NCI-H2227 treated with DMSO at 0.1 percent for 48 hours (cell line): ENCODE results near the gene PSMD3.
"Not testable (repeated sequence)": the region's sequence is repeated elsewhere in the genome, so short reads cannot be mapped to it uniquely, and the experiment has no call there.

Experiments used
- DNase-seq: peaks from one replicate; lab custom pipeline; 2025; lab: John Stamatoyannopoulos, UW

PSMD3 gene

GRCh38 chr17:39996800-39997199 lies 16.2 kb downstream of the PSMD3 start:
- no peak for DNase-seq

DNA sequence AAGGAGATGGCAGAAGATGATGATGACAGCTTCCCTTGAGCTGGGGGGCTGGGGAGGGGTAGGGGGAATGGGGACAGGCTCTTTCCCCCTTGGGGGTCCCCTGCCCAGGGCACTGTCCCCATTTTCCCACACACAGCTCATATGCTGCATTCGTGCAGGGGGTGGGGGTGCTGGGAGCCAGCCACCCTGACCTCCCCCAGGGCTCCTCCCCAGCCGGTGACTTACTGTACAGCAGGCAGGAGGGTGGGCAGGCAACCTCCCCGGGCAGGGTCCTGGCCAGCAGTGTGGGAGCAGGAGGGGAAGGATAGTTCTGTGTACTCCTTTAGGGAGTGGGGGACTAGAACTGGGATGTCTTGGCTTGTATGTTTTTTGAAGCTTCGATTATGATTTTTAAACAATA lies 16.9 kb downstream of the PSMD3 start:
- DNase-seq, result no peak

GRCh38 chr17:39999067-39999466 lies 18.5 kb downstream of the PSMD3 start:
- DNase-seq, result no peak

DNA sequence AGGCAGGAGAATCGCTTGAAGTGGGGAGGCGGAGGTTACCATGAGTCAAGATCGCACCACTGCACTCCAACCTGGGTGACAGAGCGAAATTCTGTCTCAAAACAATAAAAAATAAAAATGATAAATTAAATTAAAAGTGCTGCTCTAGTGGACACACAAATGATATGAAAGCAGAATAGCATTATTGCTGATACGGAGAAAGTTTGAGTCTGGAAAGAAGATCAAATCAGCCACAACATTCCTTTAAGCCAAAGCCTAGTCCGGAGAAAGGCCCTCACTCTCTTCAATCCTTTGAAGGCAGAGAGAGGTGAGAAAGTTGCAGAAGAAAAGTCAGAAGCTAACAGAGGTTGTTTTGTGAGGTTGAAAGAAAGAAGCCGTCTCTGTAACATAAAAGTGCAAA lies 19.6 kb downstream of the PSMD3 start:
- DNase-seq, result no peak

DNA sequence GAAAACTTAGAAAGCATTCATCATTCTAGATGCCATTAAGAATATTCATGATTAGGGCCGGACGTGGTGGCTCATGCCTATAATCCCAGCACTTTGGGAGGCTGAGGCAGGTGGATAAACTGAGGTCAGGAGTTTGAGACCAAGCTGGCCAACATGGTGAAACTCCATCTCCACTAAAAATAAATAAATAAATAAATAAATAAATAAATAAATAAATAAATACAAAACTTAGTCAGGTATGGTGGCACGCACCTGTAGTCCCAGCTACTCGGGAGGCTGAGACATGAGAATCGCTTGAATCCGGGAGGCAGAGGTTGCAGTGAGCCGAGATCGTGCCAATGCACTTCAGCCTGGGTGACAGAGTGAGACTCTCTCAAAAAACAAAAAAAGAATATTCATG lies 20.7 kb downstream of the PSMD3 start:
- not testable (repeated sequence) for DNase-seq

DNA sequence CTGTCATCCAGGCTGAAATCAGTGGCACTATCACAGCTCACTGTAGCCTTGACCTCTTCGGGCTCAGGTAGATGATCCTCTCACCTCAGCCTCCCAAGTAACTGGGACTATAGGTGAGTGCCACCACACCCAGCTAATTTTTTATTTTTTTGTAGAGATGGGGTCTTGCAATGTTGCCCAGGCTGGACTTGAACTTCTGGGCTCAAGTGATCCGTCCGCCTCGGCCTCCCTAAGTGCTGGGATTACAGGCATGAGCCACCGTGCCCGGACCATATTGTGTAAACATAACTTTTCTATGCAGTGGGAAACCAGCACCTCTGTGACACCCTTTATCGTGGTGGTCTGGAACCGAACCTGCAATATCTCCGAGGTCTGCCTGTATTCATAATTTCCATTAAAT lies 23.5 kb downstream of the PSMD3 start:
- no peak for DNase-seq

GRCh38 chr17:40004712-40005111 lies 24.1 kb downstream of the PSMD3 start:
- DNase-seq, result no peak

DNA sequence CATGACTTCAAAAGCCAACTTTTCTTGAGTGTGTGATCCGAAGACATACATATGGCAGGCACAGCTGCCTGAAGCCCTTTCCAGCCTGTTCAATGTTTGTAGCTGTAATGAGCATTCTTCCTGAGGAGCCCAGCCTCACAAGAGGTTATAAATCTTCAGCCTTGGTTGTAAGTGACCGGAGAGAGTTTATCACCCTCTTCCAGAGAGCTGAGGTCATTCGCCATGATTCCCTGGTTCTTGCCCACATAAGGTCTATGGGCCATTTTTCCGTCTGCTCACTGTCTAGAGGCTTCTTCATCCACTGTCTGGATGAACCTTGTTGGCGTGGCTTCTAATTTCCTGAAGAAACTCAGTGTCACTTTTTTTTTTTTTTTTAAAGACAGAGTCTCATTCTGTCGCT lies 24.9 kb downstream of the PSMD3 start:
- no peak for DNase-seq

DNA sequence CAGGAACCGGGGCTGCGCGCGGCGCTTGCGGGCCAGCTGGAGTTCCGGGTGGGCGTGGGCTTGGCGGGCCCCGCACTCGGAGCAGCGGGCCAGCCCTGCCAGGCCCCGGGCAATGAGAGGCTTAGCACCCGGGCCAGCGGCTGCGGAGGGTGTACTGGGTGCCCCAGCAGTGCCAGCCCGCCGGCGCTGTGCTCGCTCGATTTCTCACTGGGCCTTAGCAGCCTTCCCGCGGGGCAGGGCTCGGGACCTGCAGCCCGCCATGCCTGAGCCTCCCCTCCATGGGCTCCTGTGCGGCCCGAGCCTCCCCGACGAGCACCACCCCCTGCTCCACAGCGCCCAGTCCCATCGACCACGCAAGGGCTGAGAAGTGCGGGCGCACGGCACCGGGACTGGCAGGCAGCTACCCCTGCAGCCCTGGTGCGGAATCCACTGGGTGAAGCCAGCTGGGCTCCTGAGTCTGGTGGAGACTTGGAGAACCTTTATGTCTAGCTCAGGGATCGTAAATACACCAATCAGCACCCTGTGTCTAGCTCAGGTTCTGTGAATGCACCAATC lies 30.4 kb downstream of the PSMD3 start:
- not testable (repeated sequence) for DNase-seq

DNA sequence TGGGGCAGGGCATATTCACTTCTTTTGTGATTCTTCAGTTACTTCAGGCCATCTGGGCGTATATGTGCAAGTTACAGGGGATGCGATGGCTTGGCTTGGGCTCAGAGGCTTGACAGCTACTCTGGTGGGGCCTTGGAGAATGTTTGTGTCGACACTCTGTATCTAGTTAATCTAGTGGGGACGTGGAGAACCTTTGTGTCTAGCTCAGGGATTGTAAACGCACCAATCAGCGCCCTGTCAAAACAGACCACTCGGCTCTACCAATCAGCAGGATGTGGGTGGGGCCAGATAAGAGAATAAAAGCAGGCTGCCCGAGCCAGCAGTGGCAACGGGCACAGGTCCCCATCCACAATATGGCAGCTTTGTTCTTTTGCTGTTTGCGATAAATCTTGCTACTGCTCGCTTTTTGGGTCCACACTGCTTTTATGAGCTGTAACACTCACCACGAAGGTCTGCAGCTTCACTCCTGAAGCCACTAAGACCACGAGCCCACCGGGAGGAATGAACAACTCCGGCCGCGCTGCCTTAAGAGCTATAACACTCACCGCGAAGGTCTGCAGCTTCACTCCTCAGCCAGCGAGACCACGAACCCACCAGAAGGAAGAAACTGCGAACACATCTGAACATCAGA lies 31.5 kb downstream of the PSMD3 start:
- DNase-seq, result not testable (repeated sequence)

GRCh38 chr17:40014375-40014980 lies 33.9 kb downstream of the PSMD3 start:
- no peak for DNase-seq

DNA sequence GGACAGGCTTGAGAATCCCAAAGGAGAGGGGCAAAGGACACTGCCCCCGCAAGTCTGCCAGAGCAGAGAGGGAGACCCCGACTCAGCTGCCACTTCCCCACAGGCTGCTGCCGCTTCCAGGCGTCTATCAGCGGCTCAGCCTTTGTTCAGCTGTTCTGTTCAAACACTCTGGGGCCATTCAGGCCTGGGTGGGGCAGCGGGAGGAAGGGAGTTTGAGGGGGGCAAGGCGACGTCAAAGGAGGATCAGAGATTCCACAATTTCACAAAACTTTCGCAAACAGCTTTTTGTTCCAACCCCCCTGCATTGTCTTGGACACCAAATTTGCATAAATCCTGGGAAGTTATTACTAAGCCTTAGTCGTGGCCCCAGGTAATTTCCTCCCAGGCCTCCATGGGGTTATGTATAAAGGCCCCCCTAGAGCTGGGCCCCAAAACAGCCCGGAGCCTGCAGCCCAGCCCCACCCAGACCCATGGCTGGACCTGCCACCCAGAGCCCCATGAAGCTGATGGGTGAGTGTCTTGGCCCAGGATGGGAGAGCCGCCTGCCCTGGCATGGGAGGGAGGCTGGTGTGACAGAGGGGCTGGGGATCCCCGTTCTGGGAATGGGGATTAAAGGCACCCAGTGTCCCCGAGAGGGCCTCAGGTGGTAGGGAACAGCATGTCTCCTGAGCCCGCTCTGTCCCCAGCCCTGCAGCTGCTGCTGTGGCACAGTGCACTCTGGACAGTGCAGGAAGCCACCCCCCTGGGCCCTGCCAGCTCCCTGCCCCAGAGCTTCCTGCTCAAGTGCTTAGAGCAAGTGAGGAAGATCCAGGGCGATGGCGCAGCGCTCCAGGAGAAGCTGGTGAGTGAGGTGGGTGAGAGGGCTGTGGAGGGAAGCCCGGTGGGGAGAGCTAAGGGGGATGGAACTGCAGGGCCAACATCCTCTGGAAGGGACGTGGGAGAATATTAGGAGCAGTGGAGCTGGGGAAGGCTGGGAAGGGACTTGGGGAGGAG lies 34.7 kb downstream of the PSMD3 start, which contains the start of gene CSF3:
Gene CSF3 (plus strand): TSS at position 436 of the 993 bp plus-strand sequence. CDS start 35 bp downstream, at position 471.
- no peak for DNase-seq

- no peak for DNase-seq
These were observed 35.7 kb downstream of the PSMD3 start for GRCh38 chr17:40015998-40016985.

DNA sequence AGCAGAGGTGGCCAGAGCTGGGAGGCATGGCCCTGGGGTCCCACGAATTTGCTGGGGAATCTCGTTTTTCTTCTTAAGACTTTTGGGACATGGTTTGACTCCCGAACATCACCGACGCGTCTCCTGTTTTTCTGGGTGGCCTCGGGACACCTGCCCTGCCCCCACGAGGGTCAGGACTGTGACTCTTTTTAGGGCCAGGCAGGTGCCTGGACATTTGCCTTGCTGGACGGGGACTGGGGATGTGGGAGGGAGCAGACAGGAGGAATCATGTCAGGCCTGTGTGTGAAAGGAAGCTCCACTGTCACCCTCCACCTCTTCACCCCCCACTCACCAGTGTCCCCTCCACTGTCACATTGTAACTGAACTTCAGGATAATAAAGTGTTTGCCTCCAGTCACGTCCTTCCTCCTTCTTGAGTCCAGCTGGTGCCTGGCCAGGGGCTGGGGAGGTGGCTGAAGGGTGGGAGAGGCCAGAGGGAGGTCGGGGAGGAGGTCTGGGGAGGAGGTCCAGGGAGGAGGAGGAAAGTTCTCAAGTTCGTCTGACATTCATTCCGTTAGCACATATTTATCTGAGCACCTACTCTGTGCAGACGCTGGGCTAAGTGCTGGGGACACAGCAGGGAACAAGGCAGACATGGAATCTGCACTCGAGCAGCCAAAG lies 36.9 kb downstream of the PSMD3 start:
- no peak for DNase-seq

DNA sequence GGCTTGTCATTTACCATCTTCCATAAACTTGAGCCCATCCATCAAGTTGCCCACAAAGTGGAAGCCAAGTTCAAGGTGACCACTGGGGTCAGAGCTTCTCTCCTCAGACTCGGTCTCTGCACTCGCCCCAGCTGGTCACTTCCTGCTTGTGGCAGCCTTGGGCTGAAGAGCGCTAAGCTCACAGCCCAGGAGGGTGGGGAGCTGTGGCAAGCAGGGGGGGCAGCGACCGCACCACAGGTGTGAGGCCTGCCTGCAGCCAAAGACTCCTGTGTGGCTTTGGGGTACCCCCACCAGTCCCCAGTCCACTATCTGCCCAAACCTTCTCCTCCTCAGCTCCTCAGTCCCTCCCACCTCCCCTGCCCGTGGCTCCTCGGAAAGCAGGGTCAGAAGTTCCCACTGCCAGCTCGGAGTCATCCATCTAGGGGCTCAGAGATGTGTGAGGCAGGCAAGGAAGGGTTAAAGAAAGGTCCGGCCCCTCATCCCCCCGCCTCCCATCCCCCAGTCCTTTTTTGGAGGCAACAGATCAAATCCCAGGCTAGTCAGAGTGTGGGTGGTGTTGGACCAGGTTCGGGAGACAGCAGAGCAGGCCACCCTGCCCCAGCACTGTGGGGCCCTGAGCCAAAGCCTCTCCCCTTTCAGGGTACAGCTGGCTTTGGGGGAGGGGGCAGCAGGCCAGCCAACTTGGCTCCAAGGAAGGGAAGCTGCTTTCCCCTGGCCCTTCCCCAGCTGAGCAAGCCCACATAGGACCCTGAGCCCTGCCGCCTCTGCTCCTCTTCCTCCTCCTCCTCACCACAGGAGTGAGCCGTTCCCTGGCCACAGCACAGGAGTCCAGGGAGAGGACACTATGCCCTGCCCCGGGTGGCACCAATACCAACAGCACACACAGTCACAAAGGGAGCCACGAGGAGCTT lies 37.9 kb downstream of the PSMD3 start:
- DNase-seq, result no peak

GRCh38 chr17:40019140-40019991 lies 38.8 kb downstream of the PSMD3 start:
- no peak for DNase-seq

GRCh38 chr17:40020146-40020545 lies 39.5 kb downstream of the PSMD3 start:
- no peak for DNase-seq

DNA sequence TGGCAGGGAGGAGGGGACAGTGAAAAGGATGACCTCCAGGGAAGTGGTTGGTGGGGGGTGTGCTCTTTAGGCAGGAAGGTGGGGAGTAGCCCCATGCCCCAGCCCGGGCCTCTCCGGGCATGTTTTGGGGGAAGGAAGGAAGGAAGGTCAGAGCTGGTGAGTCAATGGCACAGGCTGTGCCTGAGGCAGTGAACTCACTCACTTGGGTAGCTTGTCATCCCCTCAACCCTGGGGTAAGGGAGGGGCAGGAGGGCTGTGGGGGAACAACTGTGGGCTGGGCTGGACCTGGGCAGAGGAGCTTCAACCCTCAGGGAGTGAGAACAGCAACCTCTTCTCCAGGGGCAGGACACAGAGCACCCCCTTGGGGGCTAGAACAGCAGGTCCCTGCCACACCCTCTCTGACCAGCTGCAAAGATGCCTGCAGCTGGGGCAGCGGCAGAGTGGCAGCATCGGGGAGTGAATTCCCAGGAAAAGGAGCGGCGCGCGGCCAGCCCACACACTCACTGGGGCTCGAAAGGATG lies 40.9 kb downstream of the PSMD3 start:
- DNase-seq, result no peak
